HG02885 (cell line): Measurements from ENCODE around the gene VWA3B.
"Not testable (repeated sequence)": the region's sequence is repeated elsewhere in the genome, so short reads cannot be mapped to it uniquely, and the experiment has no call there.

ENCODE experiments used
- ATAC-seq: cut with Tn5 transposase; IDR thresholded peaks from one replicate; pipeline ENCODE4 v1.9.1; 2021; ENCODE audit warnings: mild to moderate bottlenecking; ENCODE audit not compliant: unreplicated experiment, poor library complexity

Gene VWA3B

GRCh38 chr2:98241592-98241991 is 154.6 kb downstream of the VWA3B start:
- ATAC-seq = no peak

- ATAC-seq = no peak
Observed at GRCh38 chr2:98242003-98242402, 155.0 kb downstream of the VWA3B start.

GRCh38 chr2:98245491-98245890 is 158.5 kb downstream of the VWA3B start:
- no peak for ATAC-seq

GRCh38 chr2:98247383-98247782 is 160.4 kb downstream of the VWA3B start:
- ATAC-seq = no peak

- ATAC-seq = no peak
Observed at GRCh38 chr2:98252038-98252773, 165.2 kb downstream of the VWA3B start.

GRCh38 chr2:98253461-98254070 is 166.6 kb downstream of the VWA3B start:
- no peak for ATAC-seq

GRCh38 chr2:98254504-98255059 is 167.6 kb downstream of the VWA3B start:
- ATAC-seq = no peak

- no peak for ATAC-seq
Observed at GRCh38 chr2:98258906-98259305, 171.9 kb downstream of the VWA3B start.

- no peak for ATAC-seq
Observed at GRCh38 chr2:98263362-98263761, 176.4 kb downstream of the VWA3B start.

GRCh38 chr2:98268225-98268624 is 181.3 kb downstream of the VWA3B start:
- ATAC-seq = not testable (repeated sequence)

GRCh38 chr2:98269274-98269673 is 182.3 kb downstream of the VWA3B start:
- ATAC-seq = no peak

- ATAC-seq = no peak
Observed at GRCh38 chr2:98269830-98270229, 182.9 kb downstream of the VWA3B start.

GRCh38 chr2:98277162-98277859 is 190.3 kb downstream of the VWA3B start:
- ATAC-seq = no peak

GRCh38 chr2:98278074-98278473 is 191.1 kb downstream of the VWA3B start:
- no peak for ATAC-seq

GRCh38 chr2:98280376-98281102 is 193.6 kb downstream of the VWA3B start:
- ATAC-seq = no peak

- ATAC-seq = no peak
Observed at GRCh38 chr2:98281607-98282006, 194.6 kb downstream of the VWA3B start.

GRCh38 chr2:98282109-98282508 is 195.1 kb downstream of the VWA3B start:
- no peak for ATAC-seq

GRCh38 chr2:98293030-98293429 is 206.1 kb downstream of the VWA3B start:
- ATAC-seq = no peak

- no peak for ATAC-seq
Observed at GRCh38 chr2:98293931-98294687, 207.1 kb downstream of the VWA3B start.

- no peak for ATAC-seq
Observed at GRCh38 chr2:98294711-98295110, 207.7 kb downstream of the VWA3B start.
